Measurements from ENCODE around the gene CIRBP. TPM values are rescaled to one million over a fixed set of nuclear protein-coding genes. Genes with fewer than 3 reads are reported as not detected.
A peak's percentile ranks its signal among the peaks of the same experiment; 100 is the strongest.

The CIRBP gene
- total and polyA plus RNA-seq, 2 donors (not counting 1 experiment from before 2014, with no cell fraction given): 104 to 298 TPM

DNA sequence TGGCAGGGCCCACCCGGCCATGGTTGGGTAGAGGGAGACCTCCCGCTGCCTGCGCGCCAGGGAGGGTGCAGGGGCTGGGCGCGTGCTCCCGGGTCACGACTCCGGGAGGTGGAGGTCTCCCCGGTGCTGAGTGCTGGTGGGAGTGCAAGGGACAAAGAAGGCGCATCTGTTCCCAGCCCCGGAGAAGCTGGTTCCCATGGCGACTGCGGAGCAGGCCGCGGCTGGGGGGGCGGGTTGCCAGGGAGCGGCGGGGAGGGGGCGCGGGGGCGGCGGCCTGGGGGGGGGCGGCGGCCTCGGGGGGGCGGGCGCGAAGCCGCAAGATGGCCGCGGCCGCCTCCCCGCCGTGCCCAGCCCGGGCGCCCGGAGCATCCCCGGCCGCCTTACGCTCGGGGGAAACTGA is 32.6 kb upstream of the CIRBP start:
- peak overlapping the region; percentile 78 for H3K9ac ChIP-seq (ENCODE audit: insufficient read depth, low read length)
- peaks cover 2% of the 10 kb centered on the region for H3K79me2 ChIP-seq (ENCODE audit: control insufficient read depth, insufficient read depth, low read length)
- no peak overlapping the region for H3K27ac ChIP-seq (ENCODE audit: insufficient read depth, low read length)
- no peak for TF ChIP-seq EZH2 (IDR thresholded peaks at IDR 0.05; ENCODE audit: low read length, missing control alignments)
- no peak for TF ChIP-seq CTCF (conservative IDR thresholded peaks at IDR 0.05 in 1 of 2, IDR thresholded peaks at IDR 0.05 in 1 of 2; ENCODE audit: low read depth in 1 of 2, low read length in 2 of 2)
- H2AFZ ChIP-seq (ENCODE audit: low read length): no peak overlapping the region
- H3K36me3 ChIP-seq (ENCODE audit: control insufficient read depth, insufficient read depth, low read length): peaks cover 17% of the 10 kb centered on the region
- H3K9me3 ChIP-seq (ENCODE audit: control insufficient read depth, insufficient read depth, low read depth, low read length): no peaks in the 10 kb centered on the region
- no peak for DNase-seq (ENCODE audit: low read depth in 2 of 2)
- peak overlapping the region; percentile 92 for H3K4me2 ChIP-seq (ENCODE audit: extremely low read depth, insufficient read depth, low read length)
- no peaks in the 10 kb centered on the region for H3K27me3 ChIP-seq (ENCODE audit: control insufficient read depth, insufficient read depth, low read length)
- no peaks in the 10 kb centered on the region for H4K20me1 ChIP-seq (ENCODE audit: control insufficient read depth, extremely low read depth, insufficient read depth, low read length)
- H3K4me3 ChIP-seq (replicated peaks in 1 of 4; ENCODE audit: control extremely low read depth in 1 of 4, insufficient read depth in 1 of 4, low read depth in 3 of 4, low read length in 4 of 4): peak overlapping the region in 3 of 4 experiments; percentile 75 to 83 (median 78)
- peaks cover 16% of the 10 kb centered on the region for H3K4me1 ChIP-seq (ENCODE audit: control insufficient read depth, extremely low read depth, insufficient read depth, low read length)

- peaks cover 16% of the 10 kb centered on the region for H3K4me1 ChIP-seq (ENCODE audit: control insufficient read depth, extremely low read depth, insufficient read depth, low read length)
- peak overlapping the region; percentile 78 for H3K9ac ChIP-seq (ENCODE audit: insufficient read depth, low read length)
- H3K4me3 ChIP-seq (replicated peaks in 1 of 4; ENCODE audit: control extremely low read depth in 1 of 4, insufficient read depth in 1 of 4, low read depth in 3 of 4, low read length in 4 of 4): peak overlapping the region; percentile 56 to 83 (median 76)
- DNase-seq (ENCODE audit: low read depth in 2 of 2): no peak
- no peaks in the 10 kb centered on the region for H3K27me3 ChIP-seq (ENCODE audit: control insufficient read depth, insufficient read depth, low read length)
- H3K36me3 ChIP-seq (ENCODE audit: control insufficient read depth, insufficient read depth, low read length): peaks cover 17% of the 10 kb centered on the region
- no peaks in the 10 kb centered on the region for H4K20me1 ChIP-seq (ENCODE audit: control insufficient read depth, extremely low read depth, insufficient read depth, low read length)
- peak overlapping the region; percentile 92 for H3K4me2 ChIP-seq (ENCODE audit: extremely low read depth, insufficient read depth, low read length)
- H3K79me2 ChIP-seq (ENCODE audit: control insufficient read depth, insufficient read depth, low read length): peaks cover 7% of the 10 kb centered on the region
- H3K9me3 ChIP-seq (ENCODE audit: control insufficient read depth, insufficient read depth, low read depth, low read length): no peaks in the 10 kb centered on the region
- no peak overlapping the region for H2AFZ ChIP-seq (ENCODE audit: low read length)
- peak overlapping the region; percentile 43 for H3K27ac ChIP-seq (ENCODE audit: insufficient read depth, low read length)
- TF ChIP-seq EZH2 (IDR thresholded peaks at IDR 0.05; ENCODE audit: low read length, missing control alignments) (no peak), CTCF (conservative IDR thresholded peaks at IDR 0.05 in 1 of 2, IDR thresholded peaks at IDR 0.05 in 1 of 2; ENCODE audit: low read depth in 1 of 2, low read length in 2 of 2) (no peak)
These were observed 32.0 kb upstream of the CIRBP start for GRCh38 chr19:1237027-1237659.

GRCh38 chr19:1237754-1238368 is 31.3 kb upstream of the CIRBP start, which contains the start of gene CBARP:
CBARP (minus strand) TSS chr19:1238005; CDS start chr19:1236100, 1,905 bp downstream.
- H3K4me1 ChIP-seq (ENCODE audit: control insufficient read depth, extremely low read depth, insufficient read depth, low read length): peaks cover 17% of the 10 kb centered on the region
- peak within 1 kb of the TSS; percentile 43 for H3K27ac ChIP-seq (ENCODE audit: insufficient read depth, low read length)
- H3K27me3 ChIP-seq (ENCODE audit: control insufficient read depth, insufficient read depth, low read length): no peaks in the 10 kb centered on the region
- H2AFZ ChIP-seq (ENCODE audit: low read length): no peak within 1 kb of the TSS
- DNase-seq (ENCODE audit: low read depth in 2 of 2): no peak
- peaks cover 16% of the 10 kb centered on the region for H3K36me3 ChIP-seq (ENCODE audit: control insufficient read depth, insufficient read depth, low read length)
- peaks cover 12% of the 10 kb centered on the region for H3K79me2 ChIP-seq (ENCODE audit: control insufficient read depth, insufficient read depth, low read length)
- H3K9ac ChIP-seq (ENCODE audit: insufficient read depth, low read length): peak within 1 kb of the TSS; percentile 78
- TF ChIP-seq CTCF (conservative IDR thresholded peaks at IDR 0.05 in 1 of 2, IDR thresholded peaks at IDR 0.05 in 1 of 2; ENCODE audit: low read depth in 1 of 2, low read length in 2 of 2) (no peak), EZH2 (IDR thresholded peaks at IDR 0.05; ENCODE audit: low read length, missing control alignments) (no peak)
- H3K9me3 ChIP-seq (ENCODE audit: control insufficient read depth, insufficient read depth, low read depth, low read length): no peaks in the 10 kb centered on the region
- peak within 1 kb of the TSS; percentile 92 for H3K4me2 ChIP-seq (ENCODE audit: extremely low read depth, insufficient read depth, low read length)
- no peaks in the 10 kb centered on the region for H4K20me1 ChIP-seq (ENCODE audit: control insufficient read depth, extremely low read depth, insufficient read depth, low read length)
- H3K4me3 ChIP-seq (replicated peaks in 1 of 4; ENCODE audit: control extremely low read depth in 1 of 4, insufficient read depth in 1 of 4, low read depth in 3 of 4, low read length in 4 of 4): peak within 1 kb of the TSS; percentile 56 to 83 (median 76)
